PC-3 (cell line): ENCODE measurements around the gene IFFO2. TPM values are rescaled to one million over a fixed set of nuclear protein-coding genes. Genes with fewer than 3 reads are reported as not detected.

ENCODE experiments used
- ATAC-seq: fragments of 200-7000 bp; cut with Tn5 transposase; 2 replicates; pipeline ENCODE4 v1.9.1; 2020; ENCODE audit warnings: mild to moderate bottlenecking, moderate library complexity
- BruUV-seq: library from RNA; stranded (reverse); fragments of 400-500 nt; replicated peaks from 2 replicates; lab custom pipeline; 2021; lab: Mats Ljungman, UMichigan
- CTCF ChIA-PET: fragments of 300-600 bp; sonication (Branson Sonifier 250); formaldehyde crosslinking; loops from one replicate; lab custom pipeline; 2022; ENCODE audit warnings: antibody characterized with exemption; lab: Charles Lee
- POLR2A ChIA-PET: fragments of 300-600 bp; sonication (Branson Sonifier 250); formaldehyde crosslinking; loops from one replicate; lab custom pipeline; 2022; ENCODE audit warnings: antibody characterized with exemption; ENCODE audit not compliant: unreplicated experiment; lab: Charles Lee
- DNase-seq: peaks from one replicate; pipeline ENCODE4 v3.0.0-alpha.2; 2015
- H2AFZ ChIP-seq: fragments of 300-600 bp; sonication (generic); 2 replicates; pipeline ENCODE4 v1.6.0; 2016; ENCODE audit warnings: antibody characterized with exemption, low read length
- H3F3A ChIP-seq: fragments of 300-600 bp; sonication (generic); one replicate; pipeline ENCODE4 v1.6.0; 2017; ENCODE audit warnings: antibody characterized with exemption, low read length, control low read depth, mild to moderate bottlenecking; ENCODE audit not compliant: unreplicated experiment
- H3K27ac ChIP-seq: fragments of 300-600 bp; sonication (generic); 2 replicates; pipeline ENCODE4 v1.5.1; 2016; ENCODE audit warnings: mild to moderate bottlenecking, low read length
- H3K27me3 ChIP-seq: fragments of 300-600 bp; sonication (generic); 2 replicates; pipeline ENCODE4 v1.6.1; 2016; ENCODE audit warnings: low read length, mixed read lengths
- H3K36me3 ChIP-seq: fragments of 300-600 bp; sonication (generic); 2 replicates; pipeline ENCODE4 v1.6.1; 2016; ENCODE audit warnings: low read depth, mixed run types, low read length, mixed read lengths
- H3K4me1 ChIP-seq: fragments of 300-600 bp; sonication (generic); 2 replicates; pipeline ENCODE4 v1.5.1; 2016; ENCODE audit warnings: low read length; ENCODE audit not compliant: insufficient read depth
- H3K4me2 ChIP-seq: fragments of 300-600 bp; sonication (generic); 2 replicates; pipeline ENCODE4 v1.6.0; 2016; ENCODE audit warnings: low read length
- H3K4me3 ChIP-seq: fragments of 300-600 bp; sonication (generic); 2 replicates; pipeline ENCODE4 v1.5.1; 2016; ENCODE audit warnings: mild to moderate bottlenecking, low read length, mixed read lengths
- H3K79me2 ChIP-seq: fragments of 300-600 bp; sonication (generic); 2 replicates; pipeline ENCODE4 v1.6.1; 2017; ENCODE audit warnings: low read length, mixed read lengths
- H3K9ac ChIP-seq: fragments of 300-600 bp; sonication (generic); 2 replicates; pipeline ENCODE4 v1.6.0; 2016; ENCODE audit warnings: mild to moderate bottlenecking, low read length
- H3K9me2 ChIP-seq: fragments of 300-600 bp; sonication (generic); replicated peaks from 2 replicates; pipeline ENCODE4 v1.6.1; 2016; ENCODE audit warnings: mixed run types, low read length, mixed read lengths
- H3K9me3 ChIP-seq: fragments of 300-600 bp; sonication (generic); 2 replicates; pipeline ENCODE4 v1.6.1; 2016; ENCODE audit warnings: low read length, mixed read lengths
- H4K20me1 ChIP-seq: fragments of 300-600 bp; sonication (generic); 2 replicates; pipeline ENCODE4 v1.6.1; 2016; ENCODE audit warnings: low read length, mixed read lengths
- CTCF ChIP-seq: fragments of 300-600 bp; sonication (generic); conservative IDR thresholded peaks from 2 replicates; pipeline ENCODE4 v1.5.1; 2017; ENCODE audit warnings: antibody characterized with exemption, low read depth, mild to moderate bottlenecking, low read length
- EZH2 ChIP-seq: fragments of 300-600 bp; sonication (generic); IDR thresholded peaks from one replicate; pipeline ENCODE4 v1.6.1; 2017; ENCODE audit warnings: antibody characterized with exemption, mild to moderate bottlenecking, low read length; ENCODE audit not compliant: unreplicated experiment
- EZH2phosphoT487 ChIP-seq: fragments of 300-600 bp; sonication (generic); IDR thresholded peaks from 2 replicates; pipeline ENCODE4 v1.6.1; 2018; ENCODE audit warnings: mild to moderate bottlenecking, antibody characterized with exemption, low read length, borderline replicate concordance
- intact Hi-C: fragments of 100-400 bp; cut with micrococcal nuclease; formaldehyde crosslinking; loops from 2 replicates; pipeline ENCODE4 v1.9.0; 2023
- total RNA-seq: library from RNA; depleted of rRNA; stranded (reverse); fragments of >200 nt; gene quantifications from 2 replicates; pipeline ENCODE4 v1.2.3, GENCODE V29; 2014

IFFO2 gene
- total RNA-seq, 1 experiment from 2014 or later: 30.7 TPM

DNA sequence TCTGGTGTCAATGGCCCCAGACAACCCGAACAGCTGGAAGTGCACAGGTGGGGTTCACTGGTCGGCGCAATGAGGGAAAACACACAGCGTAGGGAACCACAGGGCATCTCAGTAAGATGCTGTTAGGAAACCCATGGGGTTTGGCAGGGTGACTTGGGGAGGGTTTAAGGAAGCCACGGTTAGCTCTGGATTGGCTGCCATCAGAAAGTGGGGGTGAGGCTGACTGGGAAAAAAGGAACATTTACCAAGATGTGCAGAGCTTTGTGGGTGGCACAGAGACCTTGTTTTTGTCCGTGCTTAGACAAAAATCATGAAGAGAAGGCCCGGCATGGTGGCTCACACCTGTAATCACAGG is 65.1 kb downstream of the IFFO2 start:
- H3K36me3 ChIP-seq: no peaks in the 10 kb centered on the region
- ChIA-PET POLR2A (no interaction called here), CTCF (interaction anchor here (0.6 kb wide), 1 partner anchor 22 kb away, joined by 3 read pairs; no protein-coding TSS in a partner anchor)
- intact Hi-C loops: no loop called here
- no peaks in the 10 kb centered on the region for H3F3A ChIP-seq
- H4K20me1 ChIP-seq: no peaks in the 10 kb centered on the region
- ATAC-seq (no peak), DNase-seq (no peak)
- H2AFZ ChIP-seq: no peak overlapping the region
- no peak overlapping the region for H3K9ac ChIP-seq
- no peak overlapping the region for H3K4me2 ChIP-seq
- H3K4me3 ChIP-seq: no peak overlapping the region
- H3K4me1 ChIP-seq: no peaks in the 10 kb centered on the region
- BruUV-seq: no TSS peak
- no peak overlapping the region for H3K27ac ChIP-seq
- H3K9me3 ChIP-seq: no peaks in the 10 kb centered on the region
- H3K9me2 ChIP-seq: no peaks in the 10 kb centered on the region
- no peaks in the 10 kb centered on the region for H3K27me3 ChIP-seq
- TF ChIP-seq EZH2: no peak
- no peak for TF ChIP-seq CTCF
- no peak for TF ChIP-seq EZH2phosphoT487
- H3K79me2 ChIP-seq: no peaks in the 10 kb centered on the region

GRCh38 chr1:18890706-18891425 is 65.6 kb downstream of the IFFO2 start:
- POLR2A ChIA-PET: no interaction called here
- Histone ChIP-seq H3K9ac (no peak overlapping the region), H3K9me2 (no peaks in the 10 kb centered on the region), H3K36me3 (no peaks in the 10 kb centered on the region), H3F3A (no peaks in the 10 kb centered on the region), H3K27ac (no peak overlapping the region), H3K4me1 (no peaks in the 10 kb centered on the region), H3K79me2 (no peaks in the 10 kb centered on the region), H3K9me3 (no peaks in the 10 kb centered on the region), H3K4me2 (no peak overlapping the region), H3K27me3 (no peaks in the 10 kb centered on the region), H2AFZ (no peak overlapping the region), H4K20me1 (no peaks in the 10 kb centered on the region), H3K4me3 (no peak overlapping the region)
- intact Hi-C loops: no loop called here
- DNase-seq: no peak
- no peak for TF ChIP-seq EZH2
- no peak for TF ChIP-seq EZH2phosphoT487
- TF ChIP-seq CTCF: no peak
- no TSS peak for BruUV-seq
- CTCF ChIA-PET: interaction anchor here (0.6 kb wide), 1 partner anchor 21 kb away, joined by 3 read pairs; no protein-coding TSS in a partner anchor
- no peak for ATAC-seq

DNA sequence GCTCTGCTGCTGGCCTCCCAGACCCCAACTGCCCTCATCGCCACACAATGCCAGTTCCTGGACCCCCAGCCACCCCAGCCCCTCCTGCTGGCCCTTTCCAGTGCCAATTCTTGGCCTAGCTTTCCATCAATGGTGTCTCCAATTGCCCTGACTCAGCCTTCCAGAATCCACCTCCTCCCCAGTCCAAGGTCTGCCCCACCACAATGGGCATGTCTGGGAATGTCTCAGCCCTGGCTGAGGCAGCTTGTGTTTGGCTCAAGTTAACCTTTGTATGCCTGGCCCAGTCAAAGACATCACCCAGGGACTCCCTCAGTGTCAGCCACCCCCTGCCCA is 70.5 kb downstream of the IFFO2 start:
- CTCF ChIA-PET: no interaction called here

More for the DNA sequence above, 70.5 kb downstream of the IFFO2 start:
- Histone ChIP-seq H3K4me2 (no peak overlapping the region), H3K4me3 (no peak overlapping the region), H3K27me3 (no peaks in the 10 kb centered on the region), H3K9me3 (no peaks in the 10 kb centered on the region), H3K27ac (no peak overlapping the region), H4K20me1 (no peaks in the 10 kb centered on the region), H3K36me3 (no peaks in the 10 kb centered on the region), H3K9ac (no peak overlapping the region), H3K9me2 (no peaks in the 10 kb centered on the region), H3K79me2 (no peaks in the 10 kb centered on the region), H3K4me1 (no peaks in the 10 kb centered on the region), H2AFZ (no peak overlapping the region), H3F3A (no peaks in the 10 kb centered on the region)
- intact Hi-C loops: no loop called here
- BruUV-seq: no TSS peak
- TF ChIP-seq CTCF (no peak), EZH2 (no peak), EZH2phosphoT487 (no peak)
- POLR2A ChIA-PET: no interaction called here
- DNase-seq (no peak), ATAC-seq (no peak)
